ENCODE data around the gene UBE2L5. TPM values are rescaled to one million over a fixed set of nuclear protein-coding genes. Genes with fewer than 3 reads are reported as not detected.

The UBE2L5 gene
- total and polyA plus RNA-seq, 2 of the 13 experiments (the other 11 are each of a cell fraction or from before 2014, with no cell fraction given) = 0.13 TPM; not detected in 1

DNA sequence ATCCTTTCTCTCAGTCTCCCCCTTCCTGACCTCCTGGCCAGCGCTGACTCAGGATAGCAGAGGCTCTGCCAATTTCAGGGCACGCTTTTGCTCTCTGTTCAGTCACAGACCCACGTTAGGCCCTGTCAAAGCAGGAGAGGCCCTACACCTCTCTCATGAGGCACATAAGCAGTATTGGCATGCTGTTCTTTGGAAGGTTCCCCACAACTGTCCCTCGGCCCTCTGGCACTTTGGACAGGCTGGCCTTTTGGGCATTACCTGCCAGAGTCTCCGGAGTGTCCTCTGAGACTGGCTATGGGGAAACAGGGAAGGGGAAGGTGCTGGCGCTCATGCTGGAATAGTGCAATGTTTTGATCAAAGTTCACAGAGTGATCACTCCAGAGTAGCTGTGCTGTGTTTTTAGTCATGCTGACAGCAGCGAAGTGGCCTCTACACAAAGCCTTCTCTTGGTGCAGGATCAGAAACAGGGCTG lies 23.7 kb upstream of the UBE2L5 start:
- peak; percentile 63 for FAIRE-seq
- Histone ChIP-seq H4K20me1 (ENCODE audit: insufficient read depth, low read length) (no peaks in the 10 kb centered on the region), H3K79me2 (ENCODE audit: insufficient read depth, low read length) (no peaks in the 10 kb centered on the region), H3K27me3 (ENCODE audit: control insufficient read depth in 1 of 2, insufficient read depth in 2 of 2, low read length in 2 of 2) (peaks cover 0 to 8% of the 10 kb centered on the region in 2 experiments; a peak in 1 of 5 replicates), H3K9ac (ENCODE audit: insufficient read depth, low read depth, low read length) (peak overlapping the region; percentile 45; the same call in 1 of the 2 replicates), H3K4me2 (ENCODE audit: low read depth, low read length) (peak overlapping the region; percentile 91), H3K9me3 (ENCODE audit: low read length) (no peaks in the 10 kb centered on the region), H3K4me1 (ENCODE audit: insufficient read depth, low read length) (peaks cover 62% of the 10 kb centered on the region), H3K36me3 (replicated peaks in 1 of 2; ENCODE audit: control insufficient read depth in 1 of 2, insufficient read depth in 2 of 2, low read length in 2 of 2) (no peaks in the 10 kb centered on the region), H3K4me3 (replicated peaks in 1 of 3; ENCODE audit: insufficient read depth in 1 of 3, low read depth in 2 of 3, low read length in 3 of 3) (peak overlapping the region; percentile 6 to 58 (median 23); a peak in 4 of 6 replicates), H3K27ac (ENCODE audit: extremely low read length, insufficient read depth, low read length) (peak overlapping the region; percentile 64), H2AFZ (ENCODE audit: low read length) (peak overlapping the region; percentile 15)
- in situ Hi-C loops (cut with HindIII; ENCODE audit: extremely low pct_ligation_motif_present, low pct_unique_long_range_greater_than_20kb) (no loop called here), intact Hi-C loops (cut with micrococcal nuclease; ENCODE audit: unreplicated experiment) (loop anchor here (5.0 to 10.0 kb wide), 3 partner anchors 41 to 766 kb away; partner anchors contain the start of genes HSPH1 and USPL1)
- no TSS peak for BruUV-seq (replicated peaks)
- peak; percentile 40 for DNase-seq (ENCODE audit: low spot score)
- CTCF ChIA-PET (ENCODE audit: low intra/inter-chr PET ratio, low total read pairs) = no interaction called here
- POLR2A ChIA-PET = interaction anchor here (2.1 kb wide), 1 partner anchor 9 kb away, joined by 7 read pairs; no protein-coding TSS in a partner anchor
- peak; percentile 75 for ATAC-seq
- WGBS (ENCODE audit: low lambda C conversion rate) = 4% methylated on average over 5 of the region's 7 CpGs
- TF ChIP-seq TGIF2 (CRISPR knock-in tag; IDR thresholded peaks at IDR 0.05) (peak; percentile 55; the same call in 1 of the 2 replicates), SAP130 (CRISPR knock-in tag; IDR thresholded peaks at IDR 0.05; ENCODE audit: low read depth) (peak; percentile 60), KLF16 (CRISPR knock-in tag; IDR thresholded peaks at IDR 0.05) (no peak), ZNF460 (CRISPR knock-in tag; IDR thresholded peaks at IDR 0.05; ENCODE audit: borderline replicate concordance) (no peak), MXD4 (CRISPR knock-in tag; IDR thresholded peaks at IDR 0.05) (0 out of 2 replicates have a peak, but pooled peaks have one; percentile 22), ZNF501 (CRISPR knock-in tag; IDR thresholded peaks at IDR 0.05) (peak; percentile 32; the same call in 1 of the 2 replicates), SALL1 (CRISPR knock-in tag; IDR thresholded peaks at IDR 0.05) (peak; percentile 53), ATF2 (CRISPR knock-in tag; IDR thresholded peaks at IDR 0.05) (0 out of 2 replicates have a peak, but pooled peaks have one; percentile 26), SOX6 (IDR thresholded peaks at IDR 0.05) (no peak), SOX6 (CRISPR knock-in tag; IDR thresholded peaks at IDR 0.05) (peak; percentile 31; the same call in 1 of the 2 replicates), ESRRA (CRISPR knock-in tag; IDR thresholded peaks at IDR 0.05; ENCODE audit: low read depth) (0 out of 2 replicates have a peak, but pooled peaks have one; percentile 41), ZNF639 (CRISPR knock-in tag; conservative IDR thresholded peaks at IDR 0.05) (no peak), ZNF530 (CRISPR knock-in tag; IDR thresholded peaks at IDR 0.05; ENCODE audit: low read depth) (no peak), ZFX (CRISPR knock-in tag; IDR thresholded peaks at IDR 0.05; ENCODE audit: low read depth) (peak; percentile 71), GATAD2A (CRISPR knock-in tag; IDR thresholded peaks at IDR 0.05) (0 out of 2 replicates have a peak, but pooled peaks have one; percentile 36)
- TF ChIP-seq, protein P1, sequence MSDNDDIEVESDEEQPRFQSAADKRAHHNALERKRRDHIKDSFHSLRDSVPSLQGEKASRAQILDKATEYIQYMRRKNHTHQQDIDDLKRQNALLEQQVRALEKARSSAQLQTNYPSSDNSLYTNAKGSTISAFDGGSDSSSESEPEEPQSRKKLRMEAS (IDR thresholded peaks at IDR 0.05) = peak; percentile 34; the same call in 1 of the 2 replicates
- TF ChIP-seq, protein P2, sequence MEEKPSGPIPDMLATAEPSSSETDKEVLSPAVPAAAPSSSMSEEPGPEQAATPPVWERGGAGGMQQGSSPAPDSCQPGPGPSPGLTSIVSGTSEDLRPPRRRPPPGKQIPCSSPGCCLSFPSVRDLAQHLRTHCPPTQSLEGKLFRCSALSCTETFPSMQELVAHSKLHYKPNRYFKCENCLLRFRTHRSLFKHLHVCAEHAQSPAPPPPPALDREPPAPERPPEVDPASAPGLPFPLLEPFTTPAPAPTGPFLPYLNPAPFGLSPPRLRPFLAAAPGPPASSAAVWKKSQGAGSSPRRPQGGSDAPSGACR (CRISPR knock-in tag; IDR thresholded peaks at IDR 0.05) = 0 out of 2 replicates have a peak, but pooled peaks have one; percentile 46
- TF ChIP-seq, protein P3, sequence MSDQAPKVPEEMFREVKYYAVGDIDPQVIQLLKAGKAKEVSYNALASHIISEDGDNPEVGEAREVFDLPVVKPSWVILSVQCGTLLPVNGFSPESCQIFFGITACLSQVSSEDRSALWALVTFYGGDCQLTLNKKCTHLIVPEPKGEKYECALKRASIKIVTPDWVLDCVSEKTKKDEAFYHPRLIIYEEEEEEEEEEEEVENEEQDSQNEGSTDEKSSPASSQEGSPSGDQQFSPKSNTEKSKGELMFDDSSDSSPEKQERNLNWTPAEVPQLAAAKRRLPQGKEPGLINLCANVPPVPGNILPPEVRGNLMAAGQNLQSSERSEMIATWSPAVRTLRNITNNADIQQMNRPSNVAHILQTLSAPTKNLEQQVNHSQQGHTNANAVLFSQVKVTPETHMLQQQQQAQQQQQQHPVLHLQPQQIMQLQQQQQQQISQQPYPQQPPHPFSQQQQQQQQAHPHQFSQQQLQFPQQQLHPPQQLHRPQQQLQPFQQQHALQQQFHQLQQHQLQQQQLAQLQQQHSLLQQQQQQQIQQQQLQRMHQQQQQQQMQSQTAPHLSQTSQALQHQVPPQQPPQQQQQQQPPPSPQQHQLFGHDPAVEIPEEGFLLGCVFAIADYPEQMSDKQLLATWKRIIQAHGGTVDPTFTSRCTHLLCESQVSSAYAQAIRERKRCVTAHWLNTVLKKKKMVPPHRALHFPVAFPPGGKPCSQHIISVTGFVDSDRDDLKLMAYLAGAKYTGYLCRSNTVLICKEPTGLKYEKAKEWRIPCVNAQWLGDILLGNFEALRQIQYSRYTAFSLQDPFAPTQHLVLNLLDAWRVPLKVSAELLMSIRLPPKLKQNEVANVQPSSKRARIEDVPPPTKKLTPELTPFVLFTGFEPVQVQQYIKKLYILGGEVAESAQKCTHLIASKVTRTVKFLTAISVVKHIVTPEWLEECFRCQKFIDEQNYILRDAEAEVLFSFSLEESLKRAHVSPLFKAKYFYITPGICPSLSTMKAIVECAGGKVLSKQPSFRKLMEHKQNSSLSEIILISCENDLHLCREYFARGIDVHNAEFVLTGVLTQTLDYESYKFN (CRISPR knock-in tag; conservative IDR thresholded peaks at IDR 0.05) = peak; percentile 55

All from HepG2 (cell line).